Measurements from ENCODE around the gene ABHD2.

GRCh38 chr15:89058376-89058775 is 29.9 kb upstream of the ABHD2 start:
- TF ChIP-seq CTCF (conservative IDR thresholded peaks at IDR 0.05 in 1 of 2, IDR thresholded peaks at IDR 0.05 in 1 of 2; ENCODE audit: low read depth in 1 of 2, low read length in 2 of 2) (no peak), EZH2 (IDR thresholded peaks at IDR 0.05; ENCODE audit: low read length, missing control alignments) (no peak)

All from fibroblast of lung (primary cell).